Fibroblast of mammary gland (primary cell): Measurements from ENCODE around the gene SRA1.

Source experiments
- DNase-seq: peaks from one replicate; pipeline ENCODE4 v3.0.0-alpha.2; 2010; ENCODE audit warnings: low read depth
- H3K4me3 ChIP-seq: 2 replicates; pipeline ENCODE4 v1.5.1; 2011; ENCODE audit warnings: low read depth, mild to moderate bottlenecking, low read length, moderate library complexity; ENCODE audit not compliant: control insufficient read depth
- TF ChIP-seq, protein P1 (sequence below): conservative IDR thresholded peaks from 2 replicates; pipeline ENCODE4 v1.5.1; 2011; ENCODE audit warnings: low read depth, low read length, inconsistent platforms; ENCODE audit not compliant: control insufficient read depth, insufficient read depth

Gene SRA1

DNA sequence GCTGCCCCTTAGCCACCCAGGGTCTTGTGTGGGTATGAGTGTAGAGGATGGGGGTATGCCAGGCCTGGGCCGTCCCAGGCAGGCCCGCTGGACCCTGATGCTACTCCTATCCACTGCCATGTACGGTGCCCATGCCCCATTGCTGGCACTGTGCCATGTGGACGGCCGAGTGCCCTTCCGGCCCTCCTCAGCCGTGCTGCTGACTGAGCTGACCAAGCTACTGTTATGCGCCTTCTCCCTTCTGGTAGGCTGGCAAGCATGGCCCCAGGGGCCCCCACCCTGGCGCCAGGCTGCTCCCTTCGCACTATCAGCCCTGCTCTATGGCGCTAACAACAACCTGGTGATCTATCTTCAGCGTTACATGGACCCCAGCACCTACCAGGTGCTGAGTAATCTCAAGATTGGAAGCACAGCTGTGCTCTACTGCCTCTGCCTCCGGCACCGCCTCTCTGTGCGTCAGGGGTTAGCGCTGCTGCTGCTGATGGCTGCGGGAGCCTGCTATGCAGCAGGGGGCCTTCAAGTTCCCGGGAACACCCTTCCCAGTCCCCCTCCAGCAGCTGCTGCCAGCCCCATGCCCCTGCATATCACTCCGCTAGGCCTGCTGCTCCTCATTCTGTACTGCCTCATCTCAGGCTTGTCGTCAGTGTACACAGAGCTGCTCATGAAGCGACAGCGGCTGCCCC is 10.0 kb upstream of the SRA1 start:
- DNase-seq: no peak
- TF ChIP-seq, protein P1, sequence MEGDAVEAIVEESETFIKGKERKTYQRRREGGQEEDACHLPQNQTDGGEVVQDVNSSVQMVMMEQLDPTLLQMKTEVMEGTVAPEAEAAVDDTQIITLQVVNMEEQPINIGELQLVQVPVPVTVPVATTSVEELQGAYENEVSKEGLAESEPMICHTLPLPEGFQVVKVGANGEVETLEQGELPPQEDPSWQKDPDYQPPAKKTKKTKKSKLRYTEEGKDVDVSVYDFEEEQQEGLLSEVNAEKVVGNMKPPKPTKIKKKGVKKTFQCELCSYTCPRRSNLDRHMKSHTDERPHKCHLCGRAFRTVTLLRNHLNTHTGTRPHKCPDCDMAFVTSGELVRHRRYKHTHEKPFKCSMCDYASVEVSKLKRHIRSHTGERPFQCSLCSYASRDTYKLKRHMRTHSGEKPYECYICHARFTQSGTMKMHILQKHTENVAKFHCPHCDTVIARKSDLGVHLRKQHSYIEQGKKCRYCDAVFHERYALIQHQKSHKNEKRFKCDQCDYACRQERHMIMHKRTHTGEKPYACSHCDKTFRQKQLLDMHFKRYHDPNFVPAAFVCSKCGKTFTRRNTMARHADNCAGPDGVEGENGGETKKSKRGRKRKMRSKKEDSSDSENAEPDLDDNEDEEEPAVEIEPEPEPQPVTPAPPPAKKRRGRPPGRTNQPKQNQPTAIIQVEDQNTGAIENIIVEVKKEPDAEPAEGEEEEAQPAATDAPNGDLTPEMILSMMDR: no peak
- no peak overlapping the region for H3K4me3 ChIP-seq

- TF ChIP-seq, protein P1: no peak
- no peak overlapping the region for H3K4me3 ChIP-seq
- no peak for DNase-seq
Observed at GRCh38 chr5:140566665-140567064, 9.4 kb upstream of the SRA1 start.

- H3K4me3 ChIP-seq: peak overlapping the region; percentile 97
- TF ChIP-seq, protein P1: no peak
- peak; percentile 34 for DNase-seq
Observed at GRCh38 chr5:140565780-140566095, 8.5 kb upstream of the SRA1 start.

GRCh38 chr5:140565024-140565779 is 7.9 kb upstream of the SRA1 start:
- DNase-seq: peak; percentile 49
- H3K4me3 ChIP-seq: peak overlapping the region; percentile 97
- TF ChIP-seq, protein P1: no peak

DNA sequence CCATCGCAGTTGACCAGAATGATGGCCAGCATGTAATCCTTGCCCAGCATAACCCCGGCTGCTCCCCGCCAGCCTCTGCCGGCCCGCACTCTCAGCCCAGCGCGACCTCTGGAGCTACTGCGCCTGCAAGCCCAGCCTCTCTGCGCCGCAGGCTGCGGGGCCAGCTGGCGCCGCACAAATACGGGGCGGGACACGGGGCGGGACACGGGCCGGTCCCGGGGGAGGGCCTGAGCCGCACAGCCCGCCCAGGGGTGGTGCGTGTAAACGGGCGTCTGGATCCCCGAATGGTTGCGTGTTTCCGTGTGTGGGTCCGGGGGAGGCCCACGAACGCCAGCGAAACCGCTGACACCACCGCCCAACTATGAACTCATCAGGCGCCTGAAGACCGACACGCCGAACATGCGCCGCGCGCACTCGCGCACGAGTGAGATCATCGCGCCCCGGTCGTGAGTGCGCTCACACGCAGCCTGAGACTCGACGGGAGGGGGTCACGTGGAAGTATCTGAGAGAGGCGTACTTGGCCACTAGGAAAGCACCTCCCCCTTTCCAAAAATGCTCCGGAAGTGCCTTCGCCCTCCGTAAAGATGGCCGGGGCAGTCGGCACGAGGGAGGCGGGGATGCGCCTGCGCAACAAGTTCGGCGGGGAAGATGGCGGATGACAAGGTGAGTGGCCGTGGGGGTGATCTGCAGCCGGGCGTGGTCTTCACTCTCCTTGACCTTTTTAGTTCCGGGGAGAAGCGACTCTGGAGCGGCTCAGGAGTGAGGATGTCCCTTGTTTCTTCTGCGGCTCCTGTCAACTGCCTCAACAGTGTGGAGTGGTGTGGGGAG is 7.1 kb upstream of the SRA1 start, which contains the start of the genes APBB3 and SLC35A4:
Gene APBB3 (minus strand): TSS at position 403 of the 828 bp plus-strand sequence. CDS start 353 bp downstream, at position 50.
Gene SLC35A4 (plus strand): TSS at position 633 of the 828 bp plus-strand sequence. CDS start 2,342 bp downstream, outside the sequence.
- TF ChIP-seq, protein P1: no peak
- peak within 1 kb of the TSS; percentile 97 for H3K4me3 ChIP-seq
- DNase-seq: peak; percentile 98

DNA sequence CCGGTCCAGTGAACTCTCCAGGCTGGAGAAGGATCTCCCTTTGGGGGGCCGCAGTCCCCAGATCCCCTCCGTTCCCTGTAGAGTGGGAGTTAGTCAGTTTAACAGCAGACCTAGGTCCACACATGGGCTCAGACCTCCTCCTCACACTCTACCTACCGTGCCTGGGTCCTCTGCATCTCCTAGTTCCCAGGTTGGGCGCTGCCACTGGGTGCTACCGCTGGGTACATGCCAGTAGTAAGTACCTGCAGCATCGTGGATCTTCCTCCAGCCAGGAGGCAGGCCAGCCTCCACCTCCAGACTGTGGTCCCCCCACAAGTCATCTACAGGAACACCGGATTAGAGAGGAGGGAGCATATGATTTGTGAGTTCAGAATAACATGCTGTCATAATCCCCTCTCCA is 6.3 kb upstream of the SRA1 start:
- peak overlapping the region; percentile 97 for H3K4me3 ChIP-seq
- DNase-seq: no peak
- TF ChIP-seq, protein P1: no peak
